C4-2B (cell line): ENCODE measurements around the gene TYMP.

Experiments used
- H3K27ac ChIP-seq: fragments of 450-650 bp; 2 replicates; pipeline ENCODE4 v1.5.1; 2017
- CTCF ChIP-seq: fragments of 450-650 bp; conservative IDR thresholded peaks from 2 replicates; pipeline ENCODE4 v1.5.1; 2017; ENCODE audit warnings: mild to moderate bottlenecking
- ZFX ChIP-seq: fragments of 450-650 bp; IDR thresholded peaks from 2 replicates; pipeline ENCODE4 v1.6.1; 2017

TYMP gene

GRCh38 chr22:50532824-50533796, 3.3 kb upstream of the TYMP start:
- H3K27ac ChIP-seq: no peak overlapping the region; the same call in 1 of the 2 replicates
- TF ChIP-seq CTCF (no peak), ZFX (no peak)

GRCh38 chr22:50531962-50532674, 2.3 kb upstream of the TYMP start:
- peak overlapping the region; percentile 98 for H3K27ac ChIP-seq
- TF ChIP-seq ZFX: peak; percentile 55; the same call in 1 of the 2 replicates
- TF ChIP-seq CTCF: no peak

GRCh38 chr22:50531546-50531961, 1.7 kb upstream of the TYMP start:
- TF ChIP-seq CTCF (no peak), ZFX (no peak)
- peak overlapping the region; percentile 98 for H3K27ac ChIP-seq

DNA sequence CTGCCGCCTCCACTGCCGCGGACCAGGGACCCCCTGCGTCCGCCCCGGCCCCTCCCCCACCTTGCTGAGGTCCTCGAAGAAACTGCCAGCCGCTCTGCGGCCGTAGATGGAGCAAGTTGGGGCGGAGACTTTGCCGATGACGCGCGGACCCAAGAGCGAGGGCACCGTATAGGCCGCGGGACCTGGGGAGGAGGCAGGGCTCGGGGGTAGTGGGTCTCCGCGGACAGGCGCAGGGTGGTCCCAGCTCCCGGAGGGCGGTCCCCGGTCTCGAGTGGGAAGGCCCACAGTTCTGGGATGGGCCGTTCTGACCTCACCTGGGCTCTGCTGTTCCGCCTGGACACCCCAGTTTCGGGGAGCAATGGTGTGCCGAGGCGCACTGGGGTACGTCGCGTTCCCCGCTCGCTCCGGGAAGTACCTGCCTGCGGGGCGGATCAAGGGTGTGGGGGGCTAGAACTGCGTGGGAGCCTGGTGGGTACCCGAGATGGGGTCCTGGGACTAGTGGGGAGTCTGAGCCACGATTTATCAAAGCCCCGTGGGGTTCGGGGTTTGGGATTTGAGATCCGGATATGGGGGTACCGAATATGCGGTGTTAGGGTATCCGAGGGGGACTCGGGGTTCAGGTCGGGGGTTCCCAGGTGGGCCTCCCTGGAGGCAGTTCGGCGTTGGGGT, 1.2 kb upstream of the TYMP start:
- TF ChIP-seq ZFX (no peak; the same call in 1 of the 2 replicates), CTCF (no peak)
- H3K27ac ChIP-seq: peak overlapping the region; percentile 98

- peak; percentile 35; the same call in 1 of the 2 replicates for TF ChIP-seq ZFX
- no peak for TF ChIP-seq CTCF
- H3K27ac ChIP-seq: peak overlapping the region; percentile 98
Observed at GRCh38 chr22:50530580-50530876, 716 bp upstream of the TYMP start.

DNA sequence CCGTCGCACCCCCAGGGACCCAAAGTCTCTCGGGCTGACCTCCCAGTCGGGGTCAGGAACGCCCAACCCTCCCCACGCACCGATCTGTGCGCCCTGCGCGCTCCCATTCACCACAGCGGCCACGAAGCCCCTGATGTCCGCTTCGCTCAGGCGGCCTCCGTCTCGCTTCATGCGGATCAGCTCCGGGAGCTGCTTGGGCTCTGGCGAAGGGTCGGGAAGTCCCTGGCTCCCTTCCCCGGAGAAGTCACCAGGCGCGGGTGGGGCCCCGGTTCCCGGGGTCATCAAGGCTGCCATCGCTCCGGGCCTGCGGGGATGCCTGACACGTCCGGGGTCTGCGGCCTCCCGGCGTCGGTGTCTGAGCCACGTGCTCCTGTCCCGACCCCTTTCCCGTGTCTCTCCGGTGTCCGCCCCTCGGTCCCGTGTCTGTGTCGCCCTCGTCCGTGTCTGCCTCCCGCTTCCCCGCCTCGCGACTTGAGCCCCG, 356 bp downstream of the TYMP start:
- TF ChIP-seq ZFX (no peak), CTCF (no peak)
- peak overlapping the region; percentile 98 for H3K27ac ChIP-seq
